B cell (primary cell): Measurements from ENCODE around the gene DNTTIP2.

Experiments used
- CTCF ChIP-seq: fragments of 200-600 bp; IDR thresholded peaks from one replicate; pipeline ENCODE4 v1.8.0; 2022; ENCODE audit warnings: antibody characterized with exemption, mild to moderate bottlenecking
- EZH2 ChIP-seq: IDR thresholded peaks from 2 replicates; pipeline ENCODE4 v1.6.1; 2012; ENCODE audit warnings: borderline replicate concordance, low read depth, mild to moderate bottlenecking, moderate library complexity, low read length; ENCODE audit not compliant: insufficient read depth, poor library complexity, severe bottlenecking

GRCh38 chr1:93817819-93818569 lies 61.0 kb downstream of the DNTTIP2 start:
- TF ChIP-seq CTCF: no peak
- TF ChIP-seq EZH2: no peak
